Measurements from ENCODE around the gene NOL7.

DNA sequence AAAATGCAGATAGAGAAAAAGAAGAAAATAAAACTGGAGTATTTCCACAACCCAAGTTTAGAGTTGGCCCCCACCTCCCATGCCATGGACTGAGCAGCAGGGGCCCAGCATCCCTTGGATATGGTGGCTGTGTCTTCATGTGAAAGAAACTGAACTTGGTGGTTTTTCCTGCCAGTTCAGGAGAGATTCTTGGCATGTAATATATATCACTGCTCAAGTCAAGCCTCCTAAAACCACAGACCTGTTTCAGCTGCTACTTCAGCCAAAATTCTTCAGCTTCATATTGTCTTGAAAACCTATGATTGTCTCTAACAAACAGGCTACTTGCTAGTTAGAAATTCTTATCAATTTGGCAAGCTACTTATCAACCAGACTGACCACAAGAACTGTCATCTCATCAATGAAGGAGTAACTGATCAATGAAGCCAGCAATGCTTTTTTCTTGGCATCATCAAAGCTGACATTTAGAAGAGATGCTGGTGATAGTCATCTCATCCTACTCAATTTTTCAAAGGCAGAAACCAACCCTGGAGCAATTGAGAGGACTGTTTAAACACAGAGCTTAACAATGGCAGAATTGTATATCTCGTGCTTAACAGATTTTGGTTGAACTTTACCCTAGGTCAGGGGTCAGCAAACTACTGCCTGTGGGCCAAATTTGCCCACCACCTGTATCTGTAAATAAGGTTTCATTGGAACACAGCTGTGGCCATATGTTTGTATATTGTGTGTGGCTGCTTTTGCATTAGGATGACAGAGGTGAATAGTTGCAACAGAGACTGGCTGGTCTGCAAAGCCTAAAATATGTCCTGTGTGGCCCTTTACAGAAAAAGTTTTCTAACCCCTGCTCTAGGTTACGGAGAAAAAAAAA is 10.4 kb upstream of the NOL7 start:
- TF ChIP-seq, protein P1, sequence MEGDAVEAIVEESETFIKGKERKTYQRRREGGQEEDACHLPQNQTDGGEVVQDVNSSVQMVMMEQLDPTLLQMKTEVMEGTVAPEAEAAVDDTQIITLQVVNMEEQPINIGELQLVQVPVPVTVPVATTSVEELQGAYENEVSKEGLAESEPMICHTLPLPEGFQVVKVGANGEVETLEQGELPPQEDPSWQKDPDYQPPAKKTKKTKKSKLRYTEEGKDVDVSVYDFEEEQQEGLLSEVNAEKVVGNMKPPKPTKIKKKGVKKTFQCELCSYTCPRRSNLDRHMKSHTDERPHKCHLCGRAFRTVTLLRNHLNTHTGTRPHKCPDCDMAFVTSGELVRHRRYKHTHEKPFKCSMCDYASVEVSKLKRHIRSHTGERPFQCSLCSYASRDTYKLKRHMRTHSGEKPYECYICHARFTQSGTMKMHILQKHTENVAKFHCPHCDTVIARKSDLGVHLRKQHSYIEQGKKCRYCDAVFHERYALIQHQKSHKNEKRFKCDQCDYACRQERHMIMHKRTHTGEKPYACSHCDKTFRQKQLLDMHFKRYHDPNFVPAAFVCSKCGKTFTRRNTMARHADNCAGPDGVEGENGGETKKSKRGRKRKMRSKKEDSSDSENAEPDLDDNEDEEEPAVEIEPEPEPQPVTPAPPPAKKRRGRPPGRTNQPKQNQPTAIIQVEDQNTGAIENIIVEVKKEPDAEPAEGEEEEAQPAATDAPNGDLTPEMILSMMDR (IDR thresholded peaks at IDR 0.05) = no peak
- TF ChIP-seq EZH2 (IDR thresholded peaks at IDR 0.05; ENCODE audit: borderline replicate concordance, insufficient read depth, low read depth, low read length, poor library complexity, severe bottlenecking) = no peak

All from B cell (primary cell).